Liver (tissue), 2 donors: ENCODE results near the gene MYO3B.

ENCODE experiments used
- TF ChIP-seq, protein P1 (sequence below): IDR thresholded peaks from 2 replicates; pipeline ENCODE4 v1.6.1; 2016; ENCODE audit warnings: antibody characterized with exemption
- TF ChIP-seq, protein P2 (sequence below): fragments of 150-350 bp; IDR thresholded peaks from 2 replicates; pipeline ENCODE4 v1.5.1; 2017; ENCODE audit warnings: improper control_type of control experiment, low read depth, low read length; ENCODE audit not compliant: missing input control
- TF ChIP-seq, protein P3 (sequence below): IDR thresholded peaks from 2 replicates; pipeline ENCODE4 v1.6.1; 2016; ENCODE audit warnings: antibody characterized with exemption, mild to moderate bottlenecking
- donor health status: healthy.

DNA sequence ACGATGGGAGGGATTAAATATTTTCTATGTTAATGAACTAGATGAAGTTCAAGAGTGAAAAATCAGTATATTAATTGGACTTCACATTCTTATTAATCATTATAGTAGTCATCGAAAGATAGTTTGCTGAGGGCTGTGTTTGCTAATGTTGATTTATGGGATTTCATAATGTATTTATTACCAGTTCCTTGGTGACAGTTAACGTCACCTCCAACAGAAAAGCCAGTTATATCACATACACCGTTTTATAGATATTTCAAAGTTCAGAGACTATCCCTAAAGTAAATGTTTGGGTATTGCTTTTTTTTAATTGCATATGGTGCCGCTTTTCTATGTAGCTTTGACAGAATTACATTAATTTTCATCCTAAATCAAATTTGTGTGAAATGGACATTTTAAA is 487.8 kb downstream of the MYO3B start:
- TF ChIP-seq, protein P1, sequence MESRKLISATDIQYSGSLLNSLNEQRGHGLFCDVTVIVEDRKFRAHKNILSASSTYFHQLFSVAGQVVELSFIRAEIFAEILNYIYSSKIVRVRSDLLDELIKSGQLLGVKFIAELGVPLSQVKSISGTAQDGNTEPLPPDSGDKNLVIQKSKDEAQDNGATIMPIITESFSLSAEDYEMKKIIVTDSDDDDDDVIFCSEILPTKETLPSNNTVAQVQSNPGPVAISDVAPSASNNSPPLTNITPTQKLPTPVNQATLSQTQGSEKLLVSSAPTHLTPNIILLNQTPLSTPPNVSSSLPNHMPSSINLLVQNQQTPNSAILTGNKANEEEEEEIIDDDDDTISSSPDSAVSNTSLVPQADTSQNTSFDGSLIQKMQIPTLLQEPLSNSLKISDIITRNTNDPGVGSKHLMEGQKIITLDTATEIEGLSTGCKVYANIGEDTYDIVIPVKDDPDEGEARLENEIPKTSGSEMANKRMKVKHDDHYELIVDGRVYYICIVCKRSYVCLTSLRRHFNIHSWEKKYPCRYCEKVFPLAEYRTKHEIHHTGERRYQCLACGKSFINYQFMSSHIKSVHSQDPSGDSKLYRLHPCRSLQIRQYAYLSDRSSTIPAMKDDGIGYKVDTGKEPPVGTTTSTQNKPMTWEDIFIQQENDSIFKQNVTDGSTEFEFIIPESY, result no peak
- TF ChIP-seq, protein P2, sequence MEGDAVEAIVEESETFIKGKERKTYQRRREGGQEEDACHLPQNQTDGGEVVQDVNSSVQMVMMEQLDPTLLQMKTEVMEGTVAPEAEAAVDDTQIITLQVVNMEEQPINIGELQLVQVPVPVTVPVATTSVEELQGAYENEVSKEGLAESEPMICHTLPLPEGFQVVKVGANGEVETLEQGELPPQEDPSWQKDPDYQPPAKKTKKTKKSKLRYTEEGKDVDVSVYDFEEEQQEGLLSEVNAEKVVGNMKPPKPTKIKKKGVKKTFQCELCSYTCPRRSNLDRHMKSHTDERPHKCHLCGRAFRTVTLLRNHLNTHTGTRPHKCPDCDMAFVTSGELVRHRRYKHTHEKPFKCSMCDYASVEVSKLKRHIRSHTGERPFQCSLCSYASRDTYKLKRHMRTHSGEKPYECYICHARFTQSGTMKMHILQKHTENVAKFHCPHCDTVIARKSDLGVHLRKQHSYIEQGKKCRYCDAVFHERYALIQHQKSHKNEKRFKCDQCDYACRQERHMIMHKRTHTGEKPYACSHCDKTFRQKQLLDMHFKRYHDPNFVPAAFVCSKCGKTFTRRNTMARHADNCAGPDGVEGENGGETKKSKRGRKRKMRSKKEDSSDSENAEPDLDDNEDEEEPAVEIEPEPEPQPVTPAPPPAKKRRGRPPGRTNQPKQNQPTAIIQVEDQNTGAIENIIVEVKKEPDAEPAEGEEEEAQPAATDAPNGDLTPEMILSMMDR, result no peak
- TF ChIP-seq, protein P3, sequence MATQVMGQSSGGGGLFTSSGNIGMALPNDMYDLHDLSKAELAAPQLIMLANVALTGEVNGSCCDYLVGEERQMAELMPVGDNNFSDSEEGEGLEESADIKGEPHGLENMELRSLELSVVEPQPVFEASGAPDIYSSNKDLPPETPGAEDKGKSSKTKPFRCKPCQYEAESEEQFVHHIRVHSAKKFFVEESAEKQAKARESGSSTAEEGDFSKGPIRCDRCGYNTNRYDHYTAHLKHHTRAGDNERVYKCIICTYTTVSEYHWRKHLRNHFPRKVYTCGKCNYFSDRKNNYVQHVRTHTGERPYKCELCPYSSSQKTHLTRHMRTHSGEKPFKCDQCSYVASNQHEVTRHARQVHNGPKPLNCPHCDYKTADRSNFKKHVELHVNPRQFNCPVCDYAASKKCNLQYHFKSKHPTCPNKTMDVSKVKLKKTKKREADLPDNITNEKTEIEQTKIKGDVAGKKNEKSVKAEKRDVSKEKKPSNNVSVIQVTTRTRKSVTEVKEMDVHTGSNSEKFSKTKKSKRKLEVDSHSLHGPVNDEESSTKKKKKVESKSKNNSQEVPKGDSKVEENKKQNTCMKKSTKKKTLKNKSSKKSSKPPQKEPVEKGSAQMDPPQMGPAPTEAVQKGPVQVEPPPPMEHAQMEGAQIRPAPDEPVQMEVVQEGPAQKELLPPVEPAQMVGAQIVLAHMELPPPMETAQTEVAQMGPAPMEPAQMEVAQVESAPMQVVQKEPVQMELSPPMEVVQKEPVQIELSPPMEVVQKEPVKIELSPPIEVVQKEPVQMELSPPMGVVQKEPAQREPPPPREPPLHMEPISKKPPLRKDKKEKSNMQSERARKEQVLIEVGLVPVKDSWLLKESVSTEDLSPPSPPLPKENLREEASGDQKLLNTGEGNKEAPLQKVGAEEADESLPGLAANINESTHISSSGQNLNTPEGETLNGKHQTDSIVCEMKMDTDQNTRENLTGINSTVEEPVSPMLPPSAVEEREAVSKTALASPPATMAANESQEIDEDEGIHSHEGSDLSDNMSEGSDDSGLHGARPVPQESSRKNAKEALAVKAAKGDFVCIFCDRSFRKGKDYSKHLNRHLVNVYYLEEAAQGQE, result no peak
